HCT116 (cell line): ENCODE results near the gene SLC34A2. TPM values are rescaled to one million over a fixed set of nuclear protein-coding genes. Genes with fewer than 3 reads are reported as not detected.

Experiments used
- ATAC-seq: fragments of 200-7000 bp; cut with Tn5 transposase; 2 replicates; pipeline ENCODE4 v1.9.1; 2020; ENCODE audit warnings: mild to moderate bottlenecking, moderate library complexity
- BruUV-seq: library from RNA; stranded (reverse); fragments of 400-500 nt; replicated peaks from 2 replicates; lab custom pipeline; 2021; lab: Mats Ljungman, UMichigan
- CTCF ChIA-PET: fragments of 300-600 bp; sonication (Branson Sonifier 250); formaldehyde crosslinking; loops from one replicate; lab custom pipeline; 2021; ENCODE audit warnings: antibody characterized with exemption; lab: Charles Lee
- POLR2A ChIA-PET: fragments of 300-600, 350-600 bp; sonication (Branson Sonifier 250); formaldehyde crosslinking; loops from one replicate; lab custom pipeline; 2021; ENCODE audit warnings: antibody characterized with exemption; lab: Charles Lee
- RAD21 ChIA-PET, 2 experiments: fragments of 300-600 bp; sonication (Branson Sonifier 250); formaldehyde crosslinking; loops; one replicate each; lab custom pipeline; 2023; ENCODE audit warnings: low total read pairs in 2 of 2; ENCODE audit not compliant: uncharacterized antibody in 2 of 2, unreplicated experiment in 2 of 2, low non-redundant PET in 1 of 2; lab: Charles Lee
- DNase-seq: peaks from one replicate; pipeline ENCODE4 v3.0.0-alpha.2; 2010; ENCODE audit warnings: low read depth, low spot score
- H2AFZ ChIP-seq: fragments of 200-600 bp; shearing (Covaris generic), sonication (generic); 2 replicates; pipeline ENCODE4 v1.6.1; 2017; ENCODE audit warnings: low read depth, mixed run types, mixed read lengths, antibody characterized with exemption, low read length; ENCODE audit not compliant: poor library complexity, severe bottlenecking
- H3K27ac ChIP-seq: 2 replicates; pipeline ENCODE4 v1.5.1; 2012; ENCODE audit warnings: low read depth, low read length
- H3K27me3 ChIP-seq: fragments of 200-600 bp; sonication (generic); 2 replicates; pipeline ENCODE4 v1.6.1; 2016; ENCODE audit warnings: mixed run types, low read length, mixed read lengths; ENCODE audit not compliant: insufficient read depth
- H3K36me3 ChIP-seq, 2 experiments: fragments of 200-500 bp in 1 of 2; fragments of 200-600 bp in 1 of 2; sonication (Bioruptor generic) in 1 of 2; sonication (generic) in 1 of 2; 2 replicates each; pipeline versions ENCODE4 v1.5.1 to v1.6.1; 2014 to 2016; ENCODE audit warnings: low read length in 2 of 2, inconsistent platforms in 1 of 2, mixed read lengths in 1 of 2, mixed run types in 1 of 2; ENCODE audit not compliant: insufficient read depth in 2 of 2, control insufficient read depth in 1 of 2
- H3K4me1 ChIP-seq, 2 experiments: fragments of 200-600 bp in 1 of 2; sonication (generic) in 1 of 2; 2 replicates each; pipeline versions ENCODE4 v1.5.1 to v1.6.1; 2012 to 2017; ENCODE audit warnings: low read length in 2 of 2, inconsistent platforms in 1 of 2, mild to moderate bottlenecking in 1 of 2, mixed read lengths in 1 of 2, mixed run types in 1 of 2, moderate library complexity in 1 of 2; ENCODE audit not compliant: insufficient read depth in 2 of 2, control insufficient read depth in 1 of 2
- H3K4me2 ChIP-seq: fragments of 200-600 bp; sonication (generic); 2 replicates; pipeline ENCODE4 v1.6.1; 2017; ENCODE audit warnings: mixed run types, low read length, mixed read lengths
- H3K4me3 ChIP-seq, 2 experiments: fragments of 200-600 bp in 1 of 2; sonication (generic) in 1 of 2; replicated peaks in 1 of 2; 2 replicates each; pipeline ENCODE4 v1.5.1; 2011 to 2016; ENCODE audit warnings: low read length in 2 of 2, control low read depth in 1 of 2, low read depth in 1 of 2, mild to moderate bottlenecking in 1 of 2, mixed read lengths in 1 of 2, mixed run types in 1 of 2
- H3K79me2 ChIP-seq: fragments of 200-600 bp; sonication (generic); 2 replicates; pipeline ENCODE4 v1.6.1; 2017; ENCODE audit warnings: mild to moderate bottlenecking, mixed run types, low read length, moderate library complexity, mixed read lengths; ENCODE audit not compliant: insufficient read depth
- H3K9ac ChIP-seq: fragments of 200-600 bp; sonication (generic); 2 replicates; pipeline ENCODE4 v1.6.1; 2016; ENCODE audit warnings: low read length, mixed read lengths
- H3K9me2 ChIP-seq: fragments of 200-600 bp; sonication (generic), shearing (Covaris generic); 2 replicates; pipeline ENCODE4 v1.6.1; 2017; ENCODE audit warnings: mixed run types, mild to moderate bottlenecking, moderate library complexity; ENCODE audit not compliant: insufficient read depth
- H3K9me3 ChIP-seq, 2 experiments: fragments of 200-500 bp in 1 of 2; fragments of 200-600 bp in 1 of 2; sonication (Bioruptor generic) in 1 of 2; sonication (generic) in 1 of 2; 2 replicates each; pipeline ENCODE4 v1.6.1; 2014 to 2017; ENCODE audit warnings: low read length in 2 of 2, mixed read lengths in 2 of 2, inconsistent platforms in 1 of 2, low read depth in 1 of 2, mild to moderate bottlenecking in 1 of 2, mixed run types in 1 of 2, moderate library complexity in 1 of 2; ENCODE audit not compliant: control insufficient read depth in 1 of 2, insufficient read depth in 1 of 2
- H4K20me1 ChIP-seq: fragments of 200-600 bp; sonication (generic), shearing (Covaris generic); 2 replicates; pipeline ENCODE4 v1.6.1; 2017; ENCODE audit warnings: mixed run types, mild to moderate bottlenecking, moderate library complexity; ENCODE audit not compliant: insufficient read depth
- CBX3 ChIP-seq: IDR thresholded peaks from 2 replicates; pipeline ENCODE4 v1.6.1; 2012; ENCODE audit warnings: low read depth
- CEBPB ChIP-seq: IDR thresholded peaks from 2 replicates; pipeline ENCODE4 v1.6.1; 2012; ENCODE audit warnings: low read depth
- EZH2 ChIP-seq: fragments of 200-600 bp; sonication (generic); IDR thresholded peaks from 2 replicates; pipeline ENCODE4 v1.6.1; 2017; ENCODE audit warnings: antibody characterized with exemption, mixed run types
- EZH2phosphoT487 ChIP-seq: fragments of 200-600 bp; IDR thresholded peaks from 2 replicates; pipeline ENCODE4 v1.6.1; 2018; ENCODE audit warnings: antibody characterized with exemption, borderline replicate concordance
- POLR2A ChIP-seq: IDR thresholded peaks from 2 replicates; pipeline ENCODE4 v1.7.0; 2011; ENCODE audit warnings: borderline replicate concordance; ENCODE audit not compliant: insufficient read depth, insufficient read length; ENCODE audit errors: extremely low read depth
- POLR2AphosphoS5 ChIP-seq: IDR thresholded peaks from 2 replicates; pipeline ENCODE4 v1.6.1; 2011; ENCODE audit warnings: mild to moderate bottlenecking, low read depth, low read length, moderate library complexity
- RAD21 ChIP-seq: IDR thresholded peaks from 2 replicates; pipeline ENCODE4 v1.6.1; 2012; ENCODE audit warnings: low read depth, mild to moderate bottlenecking
- SRF ChIP-seq: IDR thresholded peaks from 2 replicates; pipeline ENCODE4 v1.6.1; 2012; ENCODE audit warnings: low read depth
- YY1 ChIP-seq: IDR thresholded peaks from 2 replicates; pipeline ENCODE4 v1.6.1; 2011; ENCODE audit warnings: low read length, low read depth, moderate library complexity, mild to moderate bottlenecking; ENCODE audit not compliant: insufficient replicate concordance; ENCODE audit errors: extremely low read depth
- ZFX ChIP-seq: fragments of 450-650 bp; IDR thresholded peaks from 2 replicates; pipeline ENCODE4 v1.6.1; 2017
- ZNF274 ChIP-seq: fragments of 200-500 bp; sonication (Bioruptor generic); IDR thresholded peaks from 2 replicates; pipeline ENCODE4 v1.6.1; 2014; ENCODE audit warnings: mild to moderate bottlenecking, low read depth, low read length, inconsistent platforms
- intact Hi-C: fragments of 100-400 bp; cut with micrococcal nuclease; formaldehyde crosslinking; loops from 2 replicates; pipeline ENCODE4 v1.10.0; 2022
- total RNA-seq: library from RNA; stranded (reverse); gene quantifications from one replicate; pipeline ENCODE4 v1.2.1, GENCODE V29; 2021; ENCODE audit not compliant: unreplicated experiment
- TF ChIP-seq, protein P1 (sequence below): IDR thresholded peaks from 2 replicates; pipeline ENCODE4 v1.6.1; 2012
- TF ChIP-seq, protein P2 (sequence below), 3 experiments: fragments of 200-600 bp in 1 of 3; sonication (generic) in 1 of 3; IDR thresholded peaks in 2 of 3; conservative IDR thresholded peaks in 1 of 3; 2 replicates each; pipeline ENCODE4 v1.5.1; 2012 to 2017; ENCODE audit warnings: low read depth in 2 of 3, low read length in 2 of 3, antibody characterized with exemption in 1 of 3, borderline replicate concordance in 1 of 3, control low read depth in 1 of 3, mild to moderate bottlenecking in 1 of 3, mixed read lengths in 1 of 3, mixed run types in 1 of 3, moderate library complexity in 1 of 3; ENCODE audit not compliant: insufficient read depth in 1 of 3
- TF ChIP-seq, protein P3 (sequence below): IDR thresholded peaks from 2 replicates; pipeline ENCODE4 v1.6.1; 2012
- TF ChIP-seq, protein P4 (sequence below): IDR thresholded peaks from 2 replicates; pipeline ENCODE4 v1.6.1; 2012; ENCODE audit warnings: low read depth

Gene SLC34A2
- total RNA-seq, 1 experiment from 2014 or later, result 2.2 TPM

DNA sequence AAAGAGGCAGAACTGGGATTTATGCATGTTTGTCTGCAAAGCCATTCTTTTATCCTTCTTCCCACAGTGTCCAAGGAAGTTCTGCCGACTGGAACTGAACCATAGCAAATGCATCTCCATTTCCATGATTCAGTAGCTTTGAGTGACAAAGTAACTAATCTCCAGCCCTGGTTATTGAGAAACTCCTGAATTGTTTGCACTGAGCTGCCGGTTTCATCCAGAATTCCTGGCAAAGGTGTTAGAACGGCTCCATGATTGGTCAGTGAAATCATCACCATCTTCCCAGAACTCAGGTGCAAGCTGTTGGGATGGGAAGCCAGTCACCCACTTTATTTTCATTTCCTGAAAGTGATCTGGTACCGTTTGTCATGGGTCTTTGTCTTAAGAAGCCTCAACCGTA is 47.0 kb upstream of the SLC34A2 start:
- no peaks in the 10 kb centered on the region for H3K9me3 ChIP-seq
- no peak overlapping the region for H3K4me3 ChIP-seq
- H3K36me3 ChIP-seq, result no peaks in the 10 kb centered on the region
- H3K4me1 ChIP-seq, result no peaks in the 10 kb centered on the region
- DNase-seq (no peak), ATAC-seq (no peak)
- POLR2A ChIA-PET, result no interaction called here
- RAD21 ChIA-PET, result no interaction called here
- no peak for TF ChIP-seq CEBPB
- TF ChIP-seq EZH2phosphoT487, result no peak
- no peak for TF ChIP-seq ZNF274
- TF ChIP-seq POLR2AphosphoS5, result no peak
- TF ChIP-seq RAD21, result no peak
- TF ChIP-seq CBX3, result no peak
- TF ChIP-seq, protein P1, sequence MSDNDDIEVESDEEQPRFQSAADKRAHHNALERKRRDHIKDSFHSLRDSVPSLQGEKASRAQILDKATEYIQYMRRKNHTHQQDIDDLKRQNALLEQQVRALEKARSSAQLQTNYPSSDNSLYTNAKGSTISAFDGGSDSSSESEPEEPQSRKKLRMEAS, result no peak
- TF ChIP-seq, protein P2, sequence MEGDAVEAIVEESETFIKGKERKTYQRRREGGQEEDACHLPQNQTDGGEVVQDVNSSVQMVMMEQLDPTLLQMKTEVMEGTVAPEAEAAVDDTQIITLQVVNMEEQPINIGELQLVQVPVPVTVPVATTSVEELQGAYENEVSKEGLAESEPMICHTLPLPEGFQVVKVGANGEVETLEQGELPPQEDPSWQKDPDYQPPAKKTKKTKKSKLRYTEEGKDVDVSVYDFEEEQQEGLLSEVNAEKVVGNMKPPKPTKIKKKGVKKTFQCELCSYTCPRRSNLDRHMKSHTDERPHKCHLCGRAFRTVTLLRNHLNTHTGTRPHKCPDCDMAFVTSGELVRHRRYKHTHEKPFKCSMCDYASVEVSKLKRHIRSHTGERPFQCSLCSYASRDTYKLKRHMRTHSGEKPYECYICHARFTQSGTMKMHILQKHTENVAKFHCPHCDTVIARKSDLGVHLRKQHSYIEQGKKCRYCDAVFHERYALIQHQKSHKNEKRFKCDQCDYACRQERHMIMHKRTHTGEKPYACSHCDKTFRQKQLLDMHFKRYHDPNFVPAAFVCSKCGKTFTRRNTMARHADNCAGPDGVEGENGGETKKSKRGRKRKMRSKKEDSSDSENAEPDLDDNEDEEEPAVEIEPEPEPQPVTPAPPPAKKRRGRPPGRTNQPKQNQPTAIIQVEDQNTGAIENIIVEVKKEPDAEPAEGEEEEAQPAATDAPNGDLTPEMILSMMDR (IDR thresholded peaks at IDR 0.05 in 2 of 3, conservative IDR thresholded peaks at IDR 0.05 in 1 of 3; ENCODE audit: borderline replicate concordance in 1 of 3, insufficient read depth in 1 of 3, low read depth in 2 of 3, low read length in 2 of 3), result no peak
- intact Hi-C loops, result no loop called here
- no peak overlapping the region for H2AFZ ChIP-seq
- CTCF ChIA-PET, result no interaction called here
- no peak overlapping the region for H3K27ac ChIP-seq
- no peaks in the 10 kb centered on the region for H4K20me1 ChIP-seq
- H3K9me2 ChIP-seq, result no peaks in the 10 kb centered on the region
- H3K9ac ChIP-seq, result no peak overlapping the region
- BruUV-seq, result no TSS peak
- no peak overlapping the region for H3K4me2 ChIP-seq
- H3K79me2 ChIP-seq, result no peaks in the 10 kb centered on the region
- no peaks in the 10 kb centered on the region for H3K27me3 ChIP-seq

DNA sequence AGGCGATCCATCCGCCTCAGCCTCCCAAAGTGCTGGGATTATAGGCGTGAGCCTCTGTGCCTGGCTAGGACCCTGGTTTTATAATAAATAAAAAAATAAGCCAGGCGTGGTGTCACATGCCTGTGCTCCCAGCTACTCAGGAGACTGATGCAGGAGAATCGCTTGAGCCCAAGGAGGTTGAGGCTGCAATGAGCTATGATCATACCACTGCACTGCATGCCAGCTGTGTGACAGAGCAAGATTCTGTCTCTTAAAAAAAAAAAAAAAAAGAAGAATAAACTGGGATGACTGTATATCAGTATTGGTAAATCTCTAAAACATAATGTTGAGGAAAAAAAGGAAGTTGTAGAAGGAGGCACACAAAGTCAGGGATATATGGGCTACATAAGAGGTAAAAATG is 45.7 kb upstream of the SLC34A2 start:
- no TSS peak for BruUV-seq
- intact Hi-C loops, result no loop called here
- Histone ChIP-seq H3K9me3 (no peaks in the 10 kb centered on the region), H3K9me2 (no peaks in the 10 kb centered on the region), H3K27ac (no peak overlapping the region), H4K20me1 (no peaks in the 10 kb centered on the region), H3K27me3 (no peaks in the 10 kb centered on the region), H3K4me3 (no peak overlapping the region), H2AFZ (no peak overlapping the region), H3K4me1 (no peaks in the 10 kb centered on the region), H3K36me3 (no peaks in the 10 kb centered on the region), H3K4me2 (no peak overlapping the region), H3K9ac (no peak overlapping the region), H3K79me2 (no peaks in the 10 kb centered on the region)
- ATAC-seq (no peak), DNase-seq (no peak)
- CTCF ChIA-PET, result no interaction called here
- POLR2A ChIA-PET, result no interaction called here
- RAD21 ChIA-PET, result no interaction called here
- TF ChIP-seq ZFX (no peak), CEBPB (no peak), YY1 (no peak), POLR2AphosphoS5 (no peak), POLR2A (no peak), EZH2 (no peak), RAD21 (no peak), SRF (no peak), CBX3 (no peak)
- TF ChIP-seq, protein P3, sequence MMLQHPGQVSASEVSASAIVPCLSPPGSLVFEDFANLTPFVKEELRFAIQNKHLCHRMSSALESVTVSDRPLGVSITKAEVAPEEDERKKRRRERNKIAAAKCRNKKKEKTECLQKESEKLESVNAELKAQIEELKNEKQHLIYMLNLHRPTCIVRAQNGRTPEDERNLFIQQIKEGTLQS, result no peak
- TF ChIP-seq, protein P1, result no peak
- TF ChIP-seq, protein P4, sequence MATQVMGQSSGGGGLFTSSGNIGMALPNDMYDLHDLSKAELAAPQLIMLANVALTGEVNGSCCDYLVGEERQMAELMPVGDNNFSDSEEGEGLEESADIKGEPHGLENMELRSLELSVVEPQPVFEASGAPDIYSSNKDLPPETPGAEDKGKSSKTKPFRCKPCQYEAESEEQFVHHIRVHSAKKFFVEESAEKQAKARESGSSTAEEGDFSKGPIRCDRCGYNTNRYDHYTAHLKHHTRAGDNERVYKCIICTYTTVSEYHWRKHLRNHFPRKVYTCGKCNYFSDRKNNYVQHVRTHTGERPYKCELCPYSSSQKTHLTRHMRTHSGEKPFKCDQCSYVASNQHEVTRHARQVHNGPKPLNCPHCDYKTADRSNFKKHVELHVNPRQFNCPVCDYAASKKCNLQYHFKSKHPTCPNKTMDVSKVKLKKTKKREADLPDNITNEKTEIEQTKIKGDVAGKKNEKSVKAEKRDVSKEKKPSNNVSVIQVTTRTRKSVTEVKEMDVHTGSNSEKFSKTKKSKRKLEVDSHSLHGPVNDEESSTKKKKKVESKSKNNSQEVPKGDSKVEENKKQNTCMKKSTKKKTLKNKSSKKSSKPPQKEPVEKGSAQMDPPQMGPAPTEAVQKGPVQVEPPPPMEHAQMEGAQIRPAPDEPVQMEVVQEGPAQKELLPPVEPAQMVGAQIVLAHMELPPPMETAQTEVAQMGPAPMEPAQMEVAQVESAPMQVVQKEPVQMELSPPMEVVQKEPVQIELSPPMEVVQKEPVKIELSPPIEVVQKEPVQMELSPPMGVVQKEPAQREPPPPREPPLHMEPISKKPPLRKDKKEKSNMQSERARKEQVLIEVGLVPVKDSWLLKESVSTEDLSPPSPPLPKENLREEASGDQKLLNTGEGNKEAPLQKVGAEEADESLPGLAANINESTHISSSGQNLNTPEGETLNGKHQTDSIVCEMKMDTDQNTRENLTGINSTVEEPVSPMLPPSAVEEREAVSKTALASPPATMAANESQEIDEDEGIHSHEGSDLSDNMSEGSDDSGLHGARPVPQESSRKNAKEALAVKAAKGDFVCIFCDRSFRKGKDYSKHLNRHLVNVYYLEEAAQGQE, result no peak
